GM21528 (cell line): Measurements from ENCODE around the gene LRATD1.

ENCODE experiments used
- ATAC-seq: cut with Tn5 transposase; IDR thresholded peaks from one replicate; pipeline ENCODE4 v1.9.1; 2021; ENCODE audit warnings: mild to moderate bottlenecking, moderate library complexity; ENCODE audit not compliant: unreplicated experiment, low FRiP score

Gene LRATD1

DNA sequence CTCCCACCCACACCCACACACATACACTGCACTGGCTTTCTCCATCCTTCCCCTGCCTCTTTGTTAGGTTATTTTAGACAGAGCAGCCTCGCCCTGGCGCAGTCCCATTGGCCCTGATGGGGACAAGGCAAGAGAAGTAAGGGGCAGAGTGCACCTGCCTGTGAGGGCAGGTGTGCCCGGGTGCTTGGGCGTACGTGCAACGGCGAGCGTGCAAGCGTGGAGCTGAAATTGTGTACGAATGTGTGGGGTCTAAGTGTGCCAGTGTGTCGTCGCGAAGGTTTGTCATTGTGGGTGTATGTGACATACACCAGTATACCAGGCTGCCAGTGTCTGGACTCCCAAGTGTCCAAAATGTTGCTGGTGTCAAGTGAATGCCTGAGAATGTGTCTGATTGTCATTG lies 544 bp downstream of the LRATD1 start:
- ATAC-seq: no peak

DNA sequence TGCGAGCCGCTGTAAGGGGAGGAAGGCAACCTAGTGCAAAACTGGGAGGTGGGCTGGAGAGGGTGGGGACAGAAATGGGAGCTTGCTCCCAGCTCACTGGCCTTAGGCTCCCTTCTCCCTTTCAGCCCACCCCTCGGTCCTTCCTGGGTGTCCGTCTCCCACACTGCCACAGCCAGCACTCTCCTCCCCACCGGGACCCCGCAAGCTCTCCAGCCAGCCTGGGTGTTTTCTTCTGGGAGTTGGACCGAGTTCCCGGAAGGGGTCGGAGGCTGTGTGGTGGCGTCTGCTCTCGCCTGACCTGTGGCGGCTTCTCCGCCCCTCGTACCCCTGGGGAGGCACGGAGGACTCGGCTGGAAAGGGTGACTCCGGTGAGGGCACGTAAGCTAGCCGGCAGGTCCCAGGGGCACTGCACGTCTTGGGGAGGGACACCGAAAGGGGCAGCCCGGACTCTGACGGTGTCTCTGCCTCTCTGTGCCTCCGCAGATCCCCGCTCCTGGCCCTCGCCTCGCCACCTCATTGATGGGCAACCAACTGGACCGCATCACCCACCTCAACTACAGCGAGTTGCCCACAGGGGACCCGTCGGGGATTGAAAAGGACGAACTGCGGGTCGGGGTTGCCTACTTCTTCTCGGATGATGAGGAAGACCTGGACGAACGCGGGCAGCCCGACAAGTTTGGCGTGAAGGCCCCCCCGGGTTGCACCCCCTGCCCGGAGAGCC lies 1.1 kb downstream of the LRATD1 start:
- no peak for ATAC-seq

DNA sequence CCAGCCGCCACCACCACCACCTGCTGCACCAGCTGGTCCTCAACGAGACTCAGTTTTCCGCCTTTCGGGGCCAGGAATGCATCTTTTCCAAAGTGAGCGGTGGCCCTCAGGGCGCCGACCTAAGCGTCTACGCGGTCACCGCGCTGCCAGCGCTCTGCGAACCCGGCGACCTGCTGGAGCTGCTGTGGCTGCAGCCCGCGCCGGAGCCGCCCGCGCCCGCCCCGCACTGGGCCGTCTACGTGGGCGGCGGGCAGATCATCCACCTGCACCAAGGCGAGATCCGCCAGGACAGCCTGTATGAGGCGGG lies 1.6 kb downstream of the LRATD1 start:
- ATAC-seq: no peak

DNA sequence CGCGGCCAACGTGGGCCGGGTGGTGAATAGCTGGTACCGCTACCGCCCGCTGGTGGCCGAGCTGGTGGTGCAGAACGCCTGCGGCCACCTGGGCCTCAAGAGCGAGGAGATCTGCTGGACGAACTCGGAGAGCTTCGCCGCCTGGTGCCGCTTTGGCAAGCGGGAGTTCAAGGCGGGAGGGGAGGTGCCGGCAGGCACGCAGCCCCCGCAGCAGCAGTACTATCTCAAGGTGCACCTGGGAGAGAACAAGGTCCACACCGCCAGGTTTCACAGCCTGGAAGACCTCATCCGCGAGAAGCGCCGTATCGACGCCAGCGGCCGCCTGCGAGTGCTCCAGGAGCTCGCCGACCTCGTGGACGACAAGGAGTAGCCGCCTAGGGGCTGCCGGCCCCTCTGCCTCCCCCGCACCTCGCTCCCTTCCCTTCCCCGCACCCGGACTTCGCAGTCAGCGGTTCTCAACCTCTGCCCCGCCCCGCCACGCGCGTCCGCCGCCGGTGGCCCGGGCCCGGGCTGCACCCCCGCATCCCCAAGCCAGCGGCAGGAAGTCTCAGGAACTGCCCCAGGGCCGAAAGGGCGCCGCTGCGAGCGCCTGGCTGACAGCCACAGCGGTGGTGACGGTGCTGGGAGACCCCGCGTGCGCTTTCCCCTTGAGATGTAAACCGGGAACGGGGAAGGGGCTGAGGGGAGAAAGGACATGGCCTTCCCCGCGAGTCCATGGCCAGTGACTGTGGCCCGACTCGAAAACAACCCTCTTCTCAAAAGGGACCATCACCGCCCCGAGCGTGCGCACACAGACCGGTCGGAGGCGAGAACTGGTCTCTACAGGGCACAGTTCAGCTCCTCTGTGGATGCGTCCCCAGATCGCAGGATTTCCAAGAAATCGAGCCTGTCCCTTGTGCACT lies 2.2 kb downstream of the LRATD1 start:
- no peak for ATAC-seq

DNA sequence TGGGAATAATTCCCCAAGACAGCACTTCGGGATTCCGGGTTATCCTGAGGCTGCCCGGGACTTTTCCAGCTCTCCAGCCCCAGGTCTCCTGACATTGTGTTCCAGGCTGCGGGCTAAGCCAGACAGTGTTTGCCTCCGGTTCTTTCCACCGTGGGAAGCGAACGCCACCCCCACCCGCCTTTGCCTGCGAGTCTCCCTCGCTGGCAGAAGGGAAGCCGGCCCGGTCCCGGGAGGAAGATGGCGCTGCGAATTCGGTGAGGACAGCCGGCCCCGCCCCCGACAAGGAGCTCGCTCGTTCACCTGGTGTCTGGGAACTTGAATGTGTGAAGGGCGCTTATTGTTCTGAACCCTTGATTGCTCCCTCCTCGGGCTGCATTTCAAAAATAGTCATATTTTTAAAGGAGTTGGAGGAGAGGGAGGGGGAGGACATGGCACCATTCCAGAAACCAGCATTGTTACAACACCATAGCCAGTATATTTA lies 2.9 kb downstream of the LRATD1 start:
- no peak for ATAC-seq

DNA sequence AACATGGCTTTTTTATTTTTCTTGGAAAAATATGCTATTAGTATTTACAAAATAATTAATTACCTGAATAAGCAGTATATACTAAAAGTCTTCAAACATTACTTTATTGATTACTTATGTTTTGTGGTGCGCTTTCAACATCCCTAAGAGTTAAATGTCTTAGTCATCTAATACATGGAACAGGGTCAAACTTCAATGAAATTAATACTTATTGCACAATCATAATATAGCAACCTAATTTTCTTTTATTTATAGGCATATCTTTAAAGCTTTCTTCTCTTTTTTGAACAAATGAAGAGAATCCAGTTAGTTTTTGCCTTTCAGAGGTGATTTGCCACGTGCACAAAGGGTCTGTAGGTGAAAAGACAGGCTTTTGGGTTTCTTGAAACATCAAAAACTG lies 6.0 kb downstream of the LRATD1 start:
- ATAC-seq: no peak

DNA sequence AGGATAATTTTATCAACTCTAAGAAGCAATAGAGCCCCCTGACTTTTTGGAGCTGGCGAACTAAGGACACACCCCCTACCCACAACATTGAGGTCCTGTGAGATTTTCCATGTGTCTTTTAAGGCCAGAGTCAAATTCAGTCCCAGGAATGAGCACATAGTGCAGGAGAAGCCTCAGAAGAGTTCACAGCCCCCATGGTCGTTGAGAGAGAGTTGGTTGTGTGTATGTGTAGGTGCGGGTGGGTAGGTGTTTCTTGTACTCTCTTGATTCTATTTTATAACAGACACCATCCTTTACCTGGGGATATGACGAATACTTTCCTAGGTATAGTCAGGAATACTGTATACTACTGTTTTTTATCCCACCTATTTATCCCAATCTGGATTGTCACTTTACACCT lies 8.6 kb downstream of the LRATD1 start:
- ATAC-seq: no peak

DNA sequence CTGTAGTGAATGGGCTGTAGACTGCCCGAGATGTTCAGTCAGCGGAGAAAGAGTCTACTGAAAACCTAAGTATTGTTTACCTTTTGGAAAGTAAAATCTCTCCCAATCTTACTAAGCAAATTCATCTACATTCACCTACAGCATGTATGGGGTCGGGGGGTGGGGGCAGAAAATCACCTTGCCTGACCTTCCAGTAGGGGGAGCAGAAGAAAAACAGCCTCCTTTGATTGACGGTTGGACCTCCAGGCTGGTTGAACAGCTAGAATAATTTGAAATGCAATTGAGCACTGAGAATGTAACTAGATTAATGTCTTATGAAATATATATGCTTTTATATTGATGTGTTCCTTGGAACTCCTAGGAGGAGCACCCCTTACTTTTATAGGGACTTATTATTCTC lies 10.0 kb downstream of the LRATD1 start:
- ATAC-seq: no peak

DNA sequence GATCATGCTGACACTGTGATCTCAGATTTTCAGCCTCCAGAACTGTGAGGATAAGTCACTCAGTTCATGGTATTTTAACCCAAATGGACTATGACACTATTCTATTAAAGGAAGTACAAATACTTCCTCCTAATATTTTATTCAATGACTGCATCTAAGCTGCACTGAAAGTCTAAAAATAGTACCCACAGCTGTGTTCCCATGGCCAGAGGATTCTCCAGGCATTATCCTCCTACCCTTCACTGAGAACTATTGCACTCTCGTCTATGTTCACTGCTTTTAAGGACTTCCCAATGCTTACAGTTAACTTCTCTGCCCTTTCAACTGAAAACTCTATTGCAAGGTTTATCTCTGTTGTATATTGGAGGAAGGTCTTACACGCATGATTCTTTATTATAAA lies 15.2 kb downstream of the LRATD1 start:
- ATAC-seq: no peak

DNA sequence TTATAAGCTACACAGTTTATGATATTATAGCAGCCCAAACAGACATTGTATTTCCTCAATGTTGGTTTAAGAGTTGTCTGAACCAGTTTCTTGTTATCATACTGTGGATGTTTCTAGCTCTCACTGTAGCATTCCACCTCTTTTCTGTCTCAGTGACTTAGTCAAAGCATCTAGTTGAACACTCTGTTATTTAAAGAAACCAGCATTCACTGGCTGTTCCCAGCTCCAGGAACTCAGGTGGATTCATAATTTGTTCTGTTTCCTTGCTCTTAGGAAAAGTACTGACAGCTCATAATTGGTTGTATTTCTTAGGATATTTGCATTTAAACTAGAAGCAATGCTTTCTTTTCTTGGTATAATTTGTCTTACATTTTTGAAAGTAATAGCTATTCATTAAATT lies 17.5 kb downstream of the LRATD1 start:
- no peak for ATAC-seq

DNA sequence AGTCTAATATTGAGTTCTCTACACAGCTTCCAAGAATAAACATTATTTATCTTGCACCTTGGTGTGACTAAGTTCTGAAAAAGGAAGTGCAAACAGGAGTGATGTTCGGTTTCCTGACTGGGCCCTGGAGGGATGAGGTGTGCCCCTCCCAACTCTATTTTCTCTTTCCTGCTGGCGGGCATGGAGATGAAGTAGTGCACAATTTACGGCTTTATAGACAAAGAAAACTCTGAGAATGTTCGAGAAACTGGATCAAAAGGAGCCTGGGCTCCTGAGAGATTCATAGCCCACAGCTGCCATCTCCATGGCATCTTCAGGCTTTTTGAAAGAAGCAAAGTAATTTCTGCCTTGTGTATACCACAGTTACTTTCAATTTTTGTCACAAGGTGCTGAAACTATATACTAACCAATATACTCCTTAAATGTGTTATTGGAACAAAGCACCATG lies 22.3 kb downstream of the LRATD1 start:
- ATAC-seq: peak; percentile 97

DNA sequence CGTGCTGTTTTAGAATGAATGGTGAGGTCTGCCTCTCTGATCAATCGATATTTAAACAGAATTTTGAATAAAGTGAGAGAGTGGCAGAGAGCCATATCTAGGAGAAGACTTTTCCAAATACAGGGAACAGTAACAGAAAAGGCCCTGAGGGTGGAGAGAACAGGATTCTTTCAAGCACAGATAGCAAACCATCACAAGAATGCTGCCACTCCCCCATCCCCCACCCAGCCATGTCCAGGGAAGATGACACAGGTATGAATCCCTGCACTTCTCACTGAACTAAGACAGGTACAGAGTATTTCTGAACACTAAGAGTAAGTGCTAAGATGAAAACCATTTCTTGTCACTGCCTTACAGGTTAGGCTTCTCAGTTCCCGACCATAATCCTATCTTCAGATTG lies 23.6 kb downstream of the LRATD1 start:
- ATAC-seq: no peak

DNA sequence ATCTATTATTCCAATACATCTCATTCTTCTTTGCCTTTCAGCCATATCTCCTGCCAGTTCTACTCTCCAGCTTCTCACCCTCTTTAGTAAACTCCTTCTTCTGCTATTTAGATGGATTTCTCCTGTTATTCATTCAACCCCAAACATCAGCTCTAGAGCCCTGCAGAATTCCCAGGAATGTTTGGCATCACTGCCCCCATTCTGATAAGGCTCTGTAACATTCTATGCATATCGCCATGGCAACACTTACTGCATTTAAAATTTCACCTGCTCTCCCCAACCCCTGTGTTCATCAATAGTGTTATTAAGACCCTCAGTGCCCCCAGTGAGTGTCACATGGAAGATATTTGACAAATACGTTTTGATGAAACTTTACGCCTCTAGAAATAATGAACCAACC lies 28.6 kb downstream of the LRATD1 start:
- ATAC-seq: no peak

DNA sequence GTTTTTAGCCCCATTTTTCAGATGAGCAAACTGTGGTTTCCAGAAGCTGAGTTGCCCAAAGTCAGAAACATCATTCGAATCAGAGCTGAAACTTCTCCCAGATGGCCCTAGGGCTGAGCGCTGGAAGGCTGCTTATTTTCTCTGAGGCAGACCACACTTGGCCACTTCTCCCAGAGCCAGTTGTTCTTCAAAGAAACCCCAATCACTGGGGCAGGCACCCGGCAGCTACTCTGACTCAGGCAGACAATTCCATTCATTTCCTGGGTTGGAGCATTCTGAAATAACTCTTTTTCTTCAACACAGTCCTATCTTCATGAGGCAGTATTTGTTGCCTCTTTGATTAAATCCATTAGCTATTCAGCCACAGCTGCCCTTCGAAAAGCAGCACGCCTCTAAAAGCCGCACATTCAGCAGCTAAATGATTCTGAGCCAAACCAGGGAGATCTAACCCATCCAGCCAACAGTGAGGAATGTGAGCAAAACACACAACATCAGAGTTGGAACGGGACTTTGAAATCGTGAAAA lies 40.9 kb downstream of the LRATD1 start:
- ATAC-seq: no peak

DNA sequence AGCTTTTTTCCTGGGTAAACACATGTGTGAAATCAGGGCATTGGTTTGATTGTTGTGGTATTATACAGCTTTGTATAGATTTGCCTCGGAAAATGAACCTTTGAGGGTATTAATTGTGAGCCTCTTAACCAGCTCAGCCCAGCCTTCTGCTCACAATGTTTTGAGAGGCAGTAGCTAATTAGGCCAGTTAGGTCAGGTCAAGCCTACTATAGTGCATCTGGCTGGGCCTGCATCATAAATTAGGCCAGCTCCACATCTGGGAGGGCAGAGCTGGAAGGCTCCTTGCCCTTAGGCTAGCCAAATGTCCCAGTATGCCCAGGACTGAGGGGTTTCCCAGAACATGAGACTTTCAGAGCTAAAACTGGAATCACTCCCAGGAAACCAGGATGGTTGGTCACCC lies 43.0 kb downstream of the LRATD1 start:
- ATAC-seq: no peak

DNA sequence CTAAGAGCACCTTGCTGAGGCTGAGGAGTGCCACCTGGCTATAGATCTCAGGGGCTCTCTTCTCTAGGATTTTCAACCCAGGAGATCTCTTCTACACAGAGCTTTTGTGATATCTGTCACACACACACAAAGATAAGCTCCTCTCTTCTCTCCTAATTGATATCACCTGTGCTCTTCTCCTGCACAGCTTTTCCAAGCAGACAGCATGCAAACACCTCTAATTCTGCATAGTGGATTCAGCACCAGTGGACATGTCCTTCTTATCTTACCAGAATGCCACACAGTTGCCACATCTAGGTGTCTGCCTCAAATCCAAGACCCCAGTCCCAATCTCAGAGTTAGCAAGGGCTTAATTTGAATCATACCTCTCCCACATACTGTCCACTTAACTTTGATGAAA lies 43.9 kb downstream of the LRATD1 start:
- no peak for ATAC-seq

DNA sequence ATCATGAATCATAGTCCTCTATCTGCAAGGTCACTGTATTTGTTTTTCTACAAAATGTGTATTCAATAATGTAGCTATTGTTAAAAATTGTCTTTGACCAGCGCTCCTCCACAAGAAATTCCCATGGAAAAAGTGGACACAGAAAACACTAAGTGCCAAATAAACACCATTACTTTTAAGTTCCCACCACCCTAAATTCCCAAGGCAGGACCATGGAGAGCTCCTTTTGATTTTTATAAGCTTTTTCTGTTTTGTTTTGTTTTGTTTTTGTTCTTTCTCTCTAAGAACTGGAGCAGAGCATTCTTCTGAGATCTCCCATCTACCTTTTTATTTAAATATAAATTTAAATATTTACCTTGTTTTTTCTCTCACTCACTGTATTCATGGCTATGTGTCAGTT lies 44.5 kb downstream of the LRATD1 start:
- no peak for ATAC-seq

DNA sequence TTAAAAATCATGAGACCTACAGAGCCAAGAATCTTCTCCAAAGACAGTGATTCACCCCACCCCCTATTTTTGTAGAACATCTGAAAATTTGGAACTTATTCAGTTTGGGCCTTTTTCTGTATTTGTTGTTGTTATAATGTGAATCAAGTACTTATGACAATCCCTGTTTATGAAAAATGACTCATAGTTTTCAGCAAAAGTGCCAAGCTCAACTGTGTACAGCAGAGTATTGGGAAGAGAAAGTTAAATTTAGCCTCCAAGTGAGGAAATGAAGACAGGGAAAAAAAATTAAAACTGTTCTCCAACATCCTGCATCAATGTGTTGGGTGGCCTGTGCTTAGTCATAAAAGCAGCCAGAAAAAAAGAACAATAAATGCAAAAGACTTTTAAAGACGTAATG lies 46.2 kb downstream of the LRATD1 start:
- no peak for ATAC-seq

DNA sequence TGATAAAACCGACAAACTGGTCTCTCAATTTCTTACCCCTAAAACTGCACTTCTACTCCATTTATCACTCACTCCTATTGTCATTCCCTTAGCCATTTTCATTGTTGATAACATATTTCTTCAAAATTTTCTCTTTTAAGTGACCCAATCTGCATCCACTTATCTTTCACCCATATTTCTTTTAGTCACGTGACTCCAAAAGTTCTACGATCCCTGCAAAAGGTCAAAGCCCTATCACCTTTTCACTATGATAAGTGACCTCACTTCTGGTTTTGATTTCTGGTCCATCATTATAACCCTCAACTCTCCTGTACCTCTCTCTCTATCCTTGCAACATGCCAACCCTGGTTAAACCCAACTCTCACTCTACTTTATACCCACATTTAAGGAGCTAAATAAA lies 49.1 kb downstream of the LRATD1 start:
- no peak for ATAC-seq
